ENCODE measurements around the gene ADRA2B. TPM values are rescaled to one million over a fixed set of nuclear protein-coding genes. Genes with fewer than 3 reads are reported as not detected.

ADRA2B gene
- total RNA-seq, 6 experiments from 2014 or later, result not detected

DNA sequence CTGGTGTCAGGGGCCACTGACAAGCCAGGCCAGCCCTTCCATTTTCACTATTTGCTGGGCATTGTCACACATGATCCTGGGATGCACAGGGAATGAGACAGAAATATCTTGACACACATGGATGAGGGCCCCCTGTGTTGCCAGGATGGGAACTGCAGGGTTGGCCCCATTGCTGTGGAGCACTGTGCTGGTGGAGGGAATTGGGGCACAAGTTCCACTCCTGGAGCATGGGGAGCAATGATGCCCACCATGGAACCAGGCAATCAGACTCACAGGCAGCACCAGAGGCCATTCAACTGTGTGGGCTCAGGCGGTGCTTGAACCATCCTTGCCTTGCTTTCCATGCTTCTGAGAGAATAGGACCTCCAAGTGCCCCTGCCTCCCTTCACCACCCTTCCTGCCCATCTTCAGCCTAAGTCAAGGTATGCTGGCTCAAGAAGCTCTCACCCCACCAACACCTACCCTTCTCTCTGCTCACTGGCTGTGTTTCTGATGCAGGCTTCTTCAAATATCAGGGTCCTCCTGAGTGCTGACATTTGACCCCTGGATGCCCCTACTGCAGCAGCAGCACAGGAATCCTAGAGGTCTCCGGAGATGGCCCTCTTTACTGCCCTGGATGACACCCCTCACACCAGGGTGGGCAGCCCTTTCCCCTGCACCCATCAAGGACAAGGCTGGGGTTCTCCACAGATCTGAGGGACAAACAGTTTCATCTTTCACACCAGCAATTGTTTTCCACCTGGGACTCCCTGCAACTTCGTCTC, 11.0 kb downstream of the ADRA2B start:
- Mint-ChIP-seq H3K27me3 (ENCODE audit: insufficient read depth) (peaks cover 16% of the 10 kb centered on the region), H3K4me3 (no peak overlapping the region), H3K4me1 (ENCODE audit: low read depth) (peaks cover 11% of the 10 kb centered on the region), H3K36me3 (ENCODE audit: low read depth) (peaks cover 10% of the 10 kb centered on the region; the same call in 1 of the 2 replicates), H3K27ac (no peak overlapping the region), H3K9me3 (peaks cover 19% of the 10 kb centered on the region)
- TF ChIP-seq, protein P1, sequence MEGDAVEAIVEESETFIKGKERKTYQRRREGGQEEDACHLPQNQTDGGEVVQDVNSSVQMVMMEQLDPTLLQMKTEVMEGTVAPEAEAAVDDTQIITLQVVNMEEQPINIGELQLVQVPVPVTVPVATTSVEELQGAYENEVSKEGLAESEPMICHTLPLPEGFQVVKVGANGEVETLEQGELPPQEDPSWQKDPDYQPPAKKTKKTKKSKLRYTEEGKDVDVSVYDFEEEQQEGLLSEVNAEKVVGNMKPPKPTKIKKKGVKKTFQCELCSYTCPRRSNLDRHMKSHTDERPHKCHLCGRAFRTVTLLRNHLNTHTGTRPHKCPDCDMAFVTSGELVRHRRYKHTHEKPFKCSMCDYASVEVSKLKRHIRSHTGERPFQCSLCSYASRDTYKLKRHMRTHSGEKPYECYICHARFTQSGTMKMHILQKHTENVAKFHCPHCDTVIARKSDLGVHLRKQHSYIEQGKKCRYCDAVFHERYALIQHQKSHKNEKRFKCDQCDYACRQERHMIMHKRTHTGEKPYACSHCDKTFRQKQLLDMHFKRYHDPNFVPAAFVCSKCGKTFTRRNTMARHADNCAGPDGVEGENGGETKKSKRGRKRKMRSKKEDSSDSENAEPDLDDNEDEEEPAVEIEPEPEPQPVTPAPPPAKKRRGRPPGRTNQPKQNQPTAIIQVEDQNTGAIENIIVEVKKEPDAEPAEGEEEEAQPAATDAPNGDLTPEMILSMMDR (IDR thresholded peaks at IDR 0.05), result no peak
- DNase-seq, result no peak

GRCh38 chr2:96104487-96104861, 11.9 kb downstream of the ADRA2B start:
- Mint-ChIP-seq H3K27ac (no peak overlapping the region), H3K4me3 (no peak overlapping the region), H3K9me3 (peaks cover 19% of the 10 kb centered on the region), H3K36me3 (ENCODE audit: low read depth) (peaks cover 10% of the 10 kb centered on the region; the same call in 1 of the 2 replicates), H3K4me1 (ENCODE audit: low read depth) (peaks cover 11% of the 10 kb centered on the region), H3K27me3 (ENCODE audit: insufficient read depth) (peaks cover 15% of the 10 kb centered on the region)
- TF ChIP-seq, protein P1 (IDR thresholded peaks at IDR 0.05), result no peak
- no peak for DNase-seq

- no peak for DNase-seq
- Mint-ChIP-seq H3K4me3 (no peak overlapping the region), H3K4me1 (ENCODE audit: low read depth) (peaks cover 8% of the 10 kb centered on the region), H3K36me3 (ENCODE audit: low read depth) (peaks cover 10% of the 10 kb centered on the region; the same call in 1 of the 2 replicates), H3K27me3 (ENCODE audit: insufficient read depth) (peaks cover 15% of the 10 kb centered on the region), H3K27ac (no peak overlapping the region), H3K9me3 (peaks cover 19% of the 10 kb centered on the region)
- TF ChIP-seq, protein P1 (IDR thresholded peaks at IDR 0.05), result no peak
Measured at GRCh38 chr2:96103761-96104486, 12.4 kb downstream of the ADRA2B start.

DNA sequence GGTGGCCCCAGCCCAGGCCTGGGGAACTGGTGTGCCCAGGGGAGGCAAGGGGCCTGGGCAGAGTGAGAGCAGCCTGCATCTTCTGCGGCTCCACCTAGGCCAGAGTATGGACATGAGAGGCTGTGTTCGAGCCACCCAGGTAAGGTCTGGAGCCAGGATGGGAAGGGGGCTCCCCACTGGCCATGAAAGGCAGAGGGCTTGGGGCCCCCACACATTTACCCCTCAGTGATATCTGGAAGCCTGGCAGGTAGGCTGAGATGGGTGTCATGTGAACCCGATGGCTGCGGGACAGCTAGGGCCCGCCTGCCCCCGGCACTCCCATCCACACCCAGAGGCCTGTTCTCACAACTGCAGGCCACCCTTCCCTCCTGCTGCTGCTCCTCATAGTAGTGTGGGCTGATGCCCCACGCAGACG, 13.2 kb downstream of the ADRA2B start:
- peaks cover 14% of the 10 kb centered on the region for H3K27me3 Mint-ChIP-seq (ENCODE audit: insufficient read depth)
- no peak overlapping the region for H3K27ac Mint-ChIP-seq
- H3K4me3 Mint-ChIP-seq, result no peak overlapping the region
- peaks cover 7% of the 10 kb centered on the region; the same call in 1 of the 2 replicates for H3K4me1 Mint-ChIP-seq (ENCODE audit: low read depth)
- H3K36me3 Mint-ChIP-seq (ENCODE audit: low read depth), result peaks cover 10% of the 10 kb centered on the region; the same call in 1 of the 2 replicates
- DNase-seq, result no peak
- TF ChIP-seq, protein P1 (IDR thresholded peaks at IDR 0.05), result no peak
- peaks cover 19% of the 10 kb centered on the region for H3K9me3 Mint-ChIP-seq

- Mint-ChIP-seq H3K4me3 (no peak overlapping the region), H3K4me1 (ENCODE audit: low read depth) (peaks cover 7% of the 10 kb centered on the region; the same call in 1 of the 2 replicates), H3K27ac (no peak overlapping the region), H3K36me3 (ENCODE audit: low read depth) (peaks cover 10% of the 10 kb centered on the region; the same call in 1 of the 2 replicates), H3K9me3 (peaks cover 19% of the 10 kb centered on the region), H3K27me3 (ENCODE audit: insufficient read depth) (peaks cover 14% of the 10 kb centered on the region)
- no peak for DNase-seq
- TF ChIP-seq, protein P1 (IDR thresholded peaks at IDR 0.05), result no peak
Measured at GRCh38 chr2:96102596-96103186, 13.7 kb downstream of the ADRA2B start.
